Coronary artery (tissue), 2 donors: ENCODE results near the gene FAM180B.
"Not testable (repeated sequence)": the region's sequence is repeated elsewhere in the genome, so short reads cannot be mapped to it uniquely, and the experiment has no call there.

Source experiments
- DNase-seq: peaks from one replicate; pipeline ENCODE4 v3.0.0-alpha.2; 2017; ENCODE audit warnings: low spot score
- H3K27ac ChIP-seq, 2 donors: fragments of 200-600 bp; sonication (generic); one replicate each; pipeline ENCODE4 v1.5.1; 2016 to 2019
- H3K4me3 ChIP-seq: fragments of 200-600 bp; sonication (generic); 2 replicates; pipeline ENCODE4 v1.5.1; 2016; ENCODE audit warnings: mild to moderate bottlenecking, moderate library complexity
- CTCF ChIP-seq: fragments of 200-600 bp; sonication (generic); IDR thresholded peaks from one replicate; pipeline ENCODE4 v1.5.1; 2019; ENCODE audit warnings: antibody characterized with exemption

Gene FAM180B

GRCh38 chr11:47550288-47551047 is 36.0 kb upstream of the FAM180B start:
- TF ChIP-seq CTCF: no peak
- Histone ChIP-seq H3K4me3 (no peak overlapping the region), H3K27ac (peak overlapping the region in 1 of 2 donors; percentile 94)
- no peak for DNase-seq

GRCh38 chr11:47551086-47551485 is 35.4 kb upstream of the FAM180B start:
- Histone ChIP-seq H3K4me3 (peak overlapping the region; percentile 92), H3K27ac (peak overlapping the region in 1 of 2 donors; percentile 94)
- DNase-seq: no peak
- TF ChIP-seq CTCF: no peak

GRCh38 chr11:47552056-47552565 is 34.4 kb upstream of the FAM180B start:
- TF ChIP-seq CTCF: no peak

GRCh38 chr11:47552566-47553405 is 33.7 kb upstream of the FAM180B start, which contains the start of gene CELF1:
Gene CELF1, minus strand, starts transcription at chr11:47553132. Its CDS starts 53,609 bp downstream, at chr11:47499523.
- peak; percentile 91 for DNase-seq
- peak within 1 kb of the TSS; percentile 92 for H3K4me3 ChIP-seq
- H3K27ac ChIP-seq: peak within 1 kb of the TSS; percentile 94 to 96
- TF ChIP-seq CTCF: peak; percentile 91

More at GRCh38 chr11:47552056-47552565, 34.4 kb upstream of the FAM180B start:
- H3K4me3 ChIP-seq: peak overlapping the region; percentile 92
- peak overlapping the region; percentile 94 to 96 for H3K27ac ChIP-seq
- no peak for DNase-seq

GRCh38 chr11:47553406-47553743 is 33.1 kb upstream of the FAM180B start:
- no peak for DNase-seq
- TF ChIP-seq CTCF: no peak

GRCh38 chr11:47557004-47557403 is 29.5 kb upstream of the FAM180B start:
- H3K27ac ChIP-seq, H3K4me3 ChIP-seq, DNase-seq: not testable (repeated sequence)

More at GRCh38 chr11:47553406-47553743, 33.1 kb upstream of the FAM180B start:
- Histone ChIP-seq H3K4me3 (peak overlapping the region; percentile 92), H3K27ac (peak overlapping the region; percentile 94 to 96)

- no peak for DNase-seq
- Histone ChIP-seq H3K4me3 (no peak overlapping the region), H3K27ac (no peak overlapping the region)
- TF ChIP-seq CTCF: no peak
Observed at GRCh38 chr11:47558695-47559094, 27.8 kb upstream of the FAM180B start.
